PC-9 (cell line): ENCODE results near the gene EML3.

Source experiments
- EZH2 ChIP-seq: fragments of 200-600 bp; sonication (generic); IDR thresholded peaks from 2 replicates; pipeline ENCODE4 v1.8.0; 2017; ENCODE audit warnings: antibody characterized with exemption, low read depth
- TF ChIP-seq, protein P1 (sequence below): fragments of 200-600 bp; sonication (generic); conservative IDR thresholded peaks from 2 replicates; pipeline ENCODE4 v1.6.1; 2017; ENCODE audit warnings: mixed run types, antibody characterized with exemption, mild to moderate bottlenecking, moderate library complexity

DNA sequence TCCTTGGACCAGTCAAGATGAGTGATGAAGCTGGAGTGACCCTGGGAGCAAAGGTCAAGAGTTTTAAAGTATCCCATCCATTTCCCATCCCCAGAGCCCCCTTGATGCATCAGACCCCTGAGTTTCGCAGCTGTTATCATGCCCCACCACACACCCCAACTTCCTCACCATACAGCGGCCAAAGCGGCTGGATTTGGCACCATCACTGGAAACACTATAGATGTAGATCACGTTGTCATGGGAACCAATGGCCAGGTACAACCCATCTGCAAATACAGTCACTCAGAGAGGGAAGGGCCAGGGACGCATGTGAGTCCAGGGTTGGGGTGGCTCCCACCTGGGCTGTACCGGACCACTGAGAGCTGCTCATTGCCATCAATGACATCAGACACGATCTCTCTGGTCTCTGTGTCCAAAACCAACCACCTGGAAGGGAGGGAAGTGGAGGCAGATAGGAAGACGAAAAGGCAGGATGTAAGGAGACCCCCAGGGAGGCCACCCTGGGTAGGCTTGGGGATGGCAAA is 8.7 kb downstream of the EML3 start:
- TF ChIP-seq, protein P1, sequence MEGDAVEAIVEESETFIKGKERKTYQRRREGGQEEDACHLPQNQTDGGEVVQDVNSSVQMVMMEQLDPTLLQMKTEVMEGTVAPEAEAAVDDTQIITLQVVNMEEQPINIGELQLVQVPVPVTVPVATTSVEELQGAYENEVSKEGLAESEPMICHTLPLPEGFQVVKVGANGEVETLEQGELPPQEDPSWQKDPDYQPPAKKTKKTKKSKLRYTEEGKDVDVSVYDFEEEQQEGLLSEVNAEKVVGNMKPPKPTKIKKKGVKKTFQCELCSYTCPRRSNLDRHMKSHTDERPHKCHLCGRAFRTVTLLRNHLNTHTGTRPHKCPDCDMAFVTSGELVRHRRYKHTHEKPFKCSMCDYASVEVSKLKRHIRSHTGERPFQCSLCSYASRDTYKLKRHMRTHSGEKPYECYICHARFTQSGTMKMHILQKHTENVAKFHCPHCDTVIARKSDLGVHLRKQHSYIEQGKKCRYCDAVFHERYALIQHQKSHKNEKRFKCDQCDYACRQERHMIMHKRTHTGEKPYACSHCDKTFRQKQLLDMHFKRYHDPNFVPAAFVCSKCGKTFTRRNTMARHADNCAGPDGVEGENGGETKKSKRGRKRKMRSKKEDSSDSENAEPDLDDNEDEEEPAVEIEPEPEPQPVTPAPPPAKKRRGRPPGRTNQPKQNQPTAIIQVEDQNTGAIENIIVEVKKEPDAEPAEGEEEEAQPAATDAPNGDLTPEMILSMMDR = no peak
- no peak for TF ChIP-seq EZH2
